NCI-H2029 (cell line): ENCODE measurements around the gene BTD.

Source experiments
- DNase-seq: peaks from one replicate; lab custom pipeline; 2025; lab: John Stamatoyannopoulos, UW

Gene BTD

GRCh38 chr3:15665510-15666150 is 64.1 kb downstream of the BTD start:
- DNase-seq, result no peak

DNA sequence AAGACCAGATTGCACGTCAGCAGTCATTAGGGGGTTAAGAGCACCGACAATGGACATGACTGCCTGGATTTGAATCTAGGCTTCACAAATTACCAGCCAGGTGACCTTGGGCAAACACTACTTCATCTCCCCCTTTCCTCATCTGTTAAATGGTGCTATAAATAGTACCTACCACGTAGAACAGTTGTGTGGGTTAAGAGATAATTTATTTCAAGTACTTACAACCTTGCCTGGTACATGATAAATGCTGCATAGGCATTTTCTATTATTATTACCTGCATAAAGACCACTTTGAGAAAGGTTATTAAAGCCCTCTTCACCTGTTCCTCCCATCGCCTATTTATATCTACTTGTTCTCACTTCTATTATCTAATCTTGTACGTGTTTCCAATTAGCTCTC is 64.7 kb downstream of the BTD start:
- no peak for DNase-seq

DNA sequence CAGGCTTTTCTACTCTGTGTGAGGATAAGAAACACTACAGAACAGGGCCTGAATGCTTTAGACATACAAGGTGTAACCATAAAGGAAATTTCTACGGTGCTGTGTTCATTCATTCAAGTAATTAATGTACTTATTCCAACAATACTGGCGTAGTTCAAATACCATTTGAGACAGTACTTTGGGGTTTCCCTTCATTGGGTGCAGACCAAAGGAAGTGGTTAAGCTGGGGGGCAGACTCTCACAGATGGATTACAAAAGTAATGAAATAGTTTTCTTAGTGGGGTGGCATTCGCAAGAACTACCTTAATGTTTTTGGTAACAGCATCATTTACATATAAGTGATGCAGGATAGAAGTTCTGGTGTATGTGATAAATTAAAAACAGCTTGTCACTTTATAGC is 65.9 kb downstream of the BTD start:
- DNase-seq, result no peak

DNA sequence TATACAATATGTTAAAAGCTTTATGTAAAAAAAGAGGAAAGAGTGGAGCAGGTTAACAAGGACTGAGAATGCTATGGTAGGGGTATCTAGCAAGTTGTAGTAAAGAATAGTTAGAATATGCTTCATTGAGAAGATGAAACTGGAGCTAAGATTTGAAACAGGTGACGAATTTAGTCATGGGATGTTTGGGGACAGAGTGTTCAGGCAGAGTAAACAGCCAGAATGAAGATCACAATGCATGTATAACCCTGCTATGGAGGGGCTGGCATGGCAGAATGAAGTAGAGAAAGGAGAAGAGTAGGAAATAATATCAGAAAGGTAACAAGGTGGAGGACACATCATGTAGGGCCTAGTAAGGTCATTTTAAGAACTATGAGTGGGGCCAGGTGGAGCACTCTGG is 72.0 kb downstream of the BTD start:
- no peak for DNase-seq

GRCh38 chr3:15676259-15676658 is 74.7 kb downstream of the BTD start:
- no peak for DNase-seq

DNA sequence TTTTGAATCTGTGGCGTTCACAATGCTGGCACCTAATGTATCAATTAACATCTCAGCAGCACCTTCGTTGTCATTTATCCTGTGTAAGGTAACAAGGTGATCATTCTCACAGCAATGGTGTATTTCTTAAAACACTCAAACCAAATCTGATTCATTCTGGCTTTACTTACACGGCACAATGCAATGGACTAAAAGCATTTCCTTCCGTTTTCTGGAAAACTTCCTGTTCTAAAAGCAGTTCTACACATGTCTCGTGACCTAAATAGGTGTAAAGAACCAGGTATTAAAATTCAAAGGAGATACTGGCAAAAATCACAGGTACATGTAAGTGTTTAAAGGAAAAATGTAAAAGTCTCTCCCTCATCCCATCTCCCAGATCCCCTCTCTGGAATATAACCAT is 77.8 kb downstream of the BTD start:
- DNase-seq, result no peak

- no peak for DNase-seq
Measured at GRCh38 chr3:15681668-15682067, 80.1 kb downstream of the BTD start.

GRCh38 chr3:15682561-15683185 is 81.1 kb downstream of the BTD start:
- DNase-seq, result no peak

DNA sequence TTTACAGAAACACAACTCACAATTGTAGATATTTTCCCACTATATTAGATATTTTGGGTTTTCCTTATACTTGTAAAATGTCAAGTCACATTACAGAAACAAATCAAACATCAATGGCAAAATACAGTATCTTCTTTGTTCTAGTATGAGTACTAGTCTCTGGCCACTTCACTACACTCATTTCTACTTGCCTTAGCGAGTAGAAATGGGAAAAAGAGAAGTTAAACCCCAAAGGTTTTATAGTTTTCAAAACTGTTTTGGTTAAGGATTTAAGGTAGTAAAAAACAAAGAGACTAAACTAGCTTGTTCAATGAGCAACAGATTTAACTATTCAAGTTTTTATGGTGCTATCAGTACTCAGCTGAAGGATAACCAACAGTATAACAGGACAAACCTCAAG is 81.7 kb downstream of the BTD start:
- DNase-seq, result no peak

DNA sequence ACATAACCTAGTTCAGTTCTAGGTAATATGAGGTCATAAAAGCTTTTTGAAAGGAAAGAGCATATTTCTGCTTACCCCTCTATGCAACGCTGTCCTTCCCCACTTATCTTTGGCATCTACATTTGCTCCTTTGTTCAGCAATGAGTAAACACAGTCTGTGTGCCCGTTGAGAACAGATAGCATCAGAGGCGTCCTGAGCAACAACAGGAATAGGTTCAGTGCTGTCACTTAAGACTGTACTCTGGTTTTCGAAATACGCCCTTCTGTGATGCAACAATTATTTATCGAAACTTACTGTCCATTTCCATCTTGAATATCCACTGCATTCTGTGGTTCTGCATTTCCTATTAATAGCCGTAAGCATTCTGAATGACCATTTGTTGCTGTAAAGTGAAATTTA is 84.4 kb downstream of the BTD start:
- peak; percentile 22 for DNase-seq

DNA sequence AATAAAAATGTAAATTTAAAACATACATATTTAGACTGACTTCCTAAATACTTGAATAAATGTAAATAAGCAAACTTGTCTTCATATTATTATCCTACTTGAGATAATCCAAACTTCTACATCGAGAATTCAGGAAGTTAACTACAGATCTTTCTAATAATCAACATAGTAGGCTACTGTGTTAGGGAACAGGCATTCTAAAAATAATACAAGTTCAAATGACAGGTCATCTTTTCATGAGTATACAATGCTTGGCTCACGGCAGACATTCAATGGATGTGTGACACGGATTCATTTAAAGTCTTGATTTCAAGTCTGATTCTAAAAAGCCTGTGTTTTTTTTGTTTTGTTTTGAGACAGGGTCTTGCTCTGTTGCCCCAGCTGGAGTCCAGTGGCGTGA is 88.7 kb downstream of the BTD start:
- no peak for DNase-seq

DNA sequence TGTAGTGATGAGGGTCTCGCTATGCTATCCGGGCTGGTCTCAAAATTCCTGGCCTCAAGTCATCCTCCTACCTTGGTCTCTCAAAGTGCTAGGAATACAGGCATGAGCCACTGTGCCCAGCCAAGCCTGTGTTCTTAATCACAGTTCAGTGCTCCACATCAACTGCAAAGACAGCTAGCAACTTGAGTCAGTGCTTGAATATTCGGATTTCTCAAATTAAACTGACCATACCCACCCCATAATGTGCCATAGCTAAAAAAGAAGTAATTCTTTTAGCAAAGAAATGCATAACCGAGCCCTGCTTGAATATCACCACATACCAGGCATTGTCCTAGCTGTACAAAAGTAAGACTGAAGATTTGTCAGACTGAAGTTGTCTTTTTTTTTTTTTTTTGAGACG is 89.2 kb downstream of the BTD start:
- DNase-seq, result no peak

DNA sequence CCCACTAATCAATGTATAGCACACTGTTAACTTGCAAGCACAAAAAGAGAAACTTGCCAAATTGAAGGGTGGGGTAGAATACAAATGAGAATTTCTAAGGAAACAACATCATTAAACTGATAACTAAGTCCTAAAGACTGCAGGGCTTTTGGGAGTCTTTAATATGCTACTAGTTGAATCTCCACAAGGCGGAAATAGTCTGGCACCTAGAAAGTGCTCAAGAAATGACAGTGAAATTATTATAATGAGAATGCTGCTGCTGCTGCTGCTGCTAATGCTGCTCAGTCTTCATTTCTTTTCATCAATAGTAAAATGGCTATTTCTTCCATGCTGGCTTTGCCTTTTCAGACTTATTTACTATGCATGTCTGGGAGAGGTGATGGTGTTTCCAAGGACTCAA is 91.8 kb downstream of the BTD start:
- DNase-seq, result no peak

GRCh38 chr3:15694628-15695027 is 93.1 kb downstream of the BTD start:
- no peak for DNase-seq
